Myometrial cell (primary cell): ENCODE data around the gene PRRG3. TPM values are rescaled to one million over a fixed set of nuclear protein-coding genes. Genes with fewer than 3 reads are reported as not detected.

Experiments
- total RNA-seq: library from RNA; depleted of rRNA; stranded (reverse); fragments of >200 nt; gene quantifications from 2 replicates; pipeline ENCODE4 v1.2.3, GENCODE V29; 2015

Gene PRRG3
- total RNA-seq, result not detected in 2 replicates

DNA sequence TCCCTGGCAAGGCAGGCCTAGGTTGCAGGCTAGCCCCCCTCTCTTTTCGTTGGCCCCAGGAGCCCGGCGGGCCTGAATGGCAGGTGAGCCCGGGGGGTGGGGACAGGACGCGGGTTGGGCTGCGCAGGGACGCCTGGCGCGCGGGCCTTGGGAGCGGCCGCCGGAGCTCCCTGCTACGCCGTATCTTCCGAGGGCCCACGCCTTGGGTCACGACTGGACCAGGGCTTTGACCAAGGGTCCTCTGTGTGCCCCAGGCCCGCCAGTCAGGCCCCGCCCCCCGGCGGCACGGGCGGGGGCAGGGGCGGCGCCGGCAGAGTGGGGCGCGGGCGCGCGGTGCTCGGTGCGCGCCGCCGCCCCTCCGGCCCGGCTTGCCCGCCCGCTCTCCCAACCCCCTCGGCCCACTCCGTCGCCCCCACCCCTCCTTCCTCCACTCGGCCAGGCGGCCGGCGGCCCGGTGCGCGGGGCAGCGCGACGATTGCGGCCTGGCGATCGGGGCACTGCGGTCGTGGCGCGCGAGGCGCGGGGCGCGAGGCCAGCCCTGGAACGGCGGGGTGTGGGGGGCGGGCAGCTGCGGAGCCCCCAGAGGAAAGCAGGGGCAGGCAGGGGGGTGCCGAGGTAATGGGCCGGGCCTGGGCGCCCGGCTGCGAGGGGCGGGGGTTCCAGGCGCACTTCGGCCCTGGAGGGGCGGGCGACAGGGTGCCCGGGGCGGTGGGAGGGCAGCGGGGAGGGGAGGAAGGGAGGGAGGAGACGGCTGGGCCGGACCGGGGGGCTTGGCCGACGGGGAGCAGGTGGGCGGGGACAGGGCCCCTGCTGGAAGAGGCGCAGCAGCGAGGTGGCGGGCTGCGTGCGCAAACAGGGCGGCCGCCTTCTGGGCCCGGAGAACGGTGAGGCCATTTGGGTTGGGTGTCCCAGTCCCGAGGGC is at the start of gene PRRG3:
TSS of gene PRRG3 (plus strand) at position 798 of the 922 bp plus-strand sequence. CDS start 3,357 bp downstream, outside the sequence.

DNA sequence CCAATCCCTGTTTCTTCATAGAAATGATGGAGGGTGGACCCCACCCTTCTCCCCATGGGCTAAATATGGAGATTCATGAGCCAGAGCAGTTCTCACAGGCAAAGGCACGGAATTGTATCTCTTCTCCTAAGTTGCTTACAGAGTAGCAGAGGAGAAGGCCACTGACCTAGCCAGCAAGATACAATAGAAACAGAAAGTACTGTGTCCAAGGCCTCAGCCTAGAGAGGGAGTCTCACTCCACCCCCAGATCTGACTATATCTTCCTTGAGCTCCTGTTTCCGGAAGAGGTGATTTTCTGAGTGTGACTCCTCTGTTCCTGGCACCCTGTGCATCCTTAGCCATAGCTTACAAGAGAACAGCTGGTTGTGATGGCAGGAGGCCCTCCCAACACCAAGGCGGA is 20.5 kb downstream of the PRRG3 start, which contains the start of gene FATE1:
TSS of gene FATE1 (plus strand) at position 284 of the 400 bp plus-strand sequence. CDS start at position 369, 85 bp downstream.

GRCh38 chrX:151734446-151734845 is 39.2 kb downstream of the PRRG3 start, which contains the start of gene CNGA2:
Gene CNGA2, plus strand, starts transcription at chrX:151734746. Its CDS starts 3,738 bp downstream, at chrX:151738484.

Other genes with a start within 250 kb of the PRRG3 start
- not detected in 2 replicates for gene PASD1, start 131.8 kb upstream of the PRRG3 start, total RNA-seq
- not detected in 2 replicates for gene FATE1, start 20.6 kb downstream of the PRRG3 start, total RNA-seq
- not detected in 2 replicates for gene CNGA2, start 39.3 kb downstream of the PRRG3 start, total RNA-seq
- not detected in 2 replicates for gene MAGEA4, start 217.4 kb downstream of the PRRG3 start, total RNA-seq